ENCODE measurements around the gene SRSF3.

Gene SRSF3

GRCh38 chr6:36627141-36627540 lies 33.0 kb downstream of the SRSF3 start:
- TF ChIP-seq FOXK2 (IDR thresholded peaks at IDR 0.05) (no peak), ZNF384 (IDR thresholded peaks at IDR 0.05) (no peak), CTBP1 (IDR thresholded peaks at IDR 0.05; ENCODE audit: borderline replicate concordance) (no peak), LEF1 (IDR thresholded peaks at IDR 0.05; ENCODE audit: borderline replicate concordance) (no peak), FOXM1 (IDR thresholded peaks at IDR 0.05; ENCODE audit: borderline replicate concordance) (no peak), L3MBTL2 (conservative IDR thresholded peaks at IDR 0.05) (no peak), SP1 (IDR thresholded peaks at IDR 0.05) (no peak), BHLHE40 (IDR thresholded peaks at IDR 0.05; ENCODE audit: borderline replicate concordance) (no peak), TARDBP (IDR thresholded peaks at IDR 0.05) (no peak), ELF4 (IDR thresholded peaks at IDR 0.05) (no peak), NFRKB (IDR thresholded peaks at IDR 0.05) (no peak)
- no peak for DNase-seq (ENCODE audit: extremely low spot score)
- ChIA-PET CTCF (no interaction called here), POLR2A (no interaction called here)

DNA sequence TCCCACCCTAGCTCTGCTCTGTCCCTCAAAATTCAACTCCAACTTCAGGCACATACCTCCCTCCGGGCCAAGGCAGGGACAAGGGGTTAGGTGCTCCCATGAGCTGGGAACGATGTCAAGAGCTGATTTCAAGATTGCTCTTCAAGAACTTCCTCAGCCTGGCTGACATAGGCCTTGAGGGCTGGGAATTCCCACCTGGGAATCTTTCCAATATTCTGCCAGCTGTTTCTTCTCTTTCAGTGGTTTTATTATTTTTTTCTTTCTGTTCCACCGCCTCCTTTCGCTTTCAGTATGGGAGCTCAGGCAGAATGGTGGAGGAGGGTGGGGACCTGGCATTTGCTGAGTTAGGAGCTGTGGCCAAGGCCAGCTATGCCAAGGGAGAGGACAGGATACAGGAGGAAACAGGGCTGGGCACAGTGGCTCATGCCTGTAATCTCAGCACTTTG lies 33.7 kb downstream of the SRSF3 start:
- ChIA-PET CTCF (no interaction called here), POLR2A (no interaction called here)
- no peak for DNase-seq (ENCODE audit: extremely low spot score)
- TF ChIP-seq NFRKB (IDR thresholded peaks at IDR 0.05) (no peak), PKNOX1 (IDR thresholded peaks at IDR 0.05) (no peak), SP1 (IDR thresholded peaks at IDR 0.05) (no peak), FOXA1 (IDR thresholded peaks at IDR 0.05) (no peak), BHLHE40 (IDR thresholded peaks at IDR 0.05; ENCODE audit: borderline replicate concordance) (no peak), FOXK2 (IDR thresholded peaks at IDR 0.05) (no peak), L3MBTL2 (conservative IDR thresholded peaks at IDR 0.05) (no peak), LEF1 (IDR thresholded peaks at IDR 0.05; ENCODE audit: borderline replicate concordance) (no peak), ELF4 (IDR thresholded peaks at IDR 0.05) (no peak), FOXM1 (IDR thresholded peaks at IDR 0.05; ENCODE audit: borderline replicate concordance) (no peak), SUZ12 (IDR thresholded peaks at IDR 0.05) (no peak), ZNF384 (IDR thresholded peaks at IDR 0.05) (no peak), ARNT (IDR thresholded peaks at IDR 0.05) (no peak), TARDBP (IDR thresholded peaks at IDR 0.05) (no peak), HDGF (IDR thresholded peaks at IDR 0.05; ENCODE audit: borderline replicate concordance) (no peak), CTBP1 (IDR thresholded peaks at IDR 0.05; ENCODE audit: borderline replicate concordance) (no peak)

DNA sequence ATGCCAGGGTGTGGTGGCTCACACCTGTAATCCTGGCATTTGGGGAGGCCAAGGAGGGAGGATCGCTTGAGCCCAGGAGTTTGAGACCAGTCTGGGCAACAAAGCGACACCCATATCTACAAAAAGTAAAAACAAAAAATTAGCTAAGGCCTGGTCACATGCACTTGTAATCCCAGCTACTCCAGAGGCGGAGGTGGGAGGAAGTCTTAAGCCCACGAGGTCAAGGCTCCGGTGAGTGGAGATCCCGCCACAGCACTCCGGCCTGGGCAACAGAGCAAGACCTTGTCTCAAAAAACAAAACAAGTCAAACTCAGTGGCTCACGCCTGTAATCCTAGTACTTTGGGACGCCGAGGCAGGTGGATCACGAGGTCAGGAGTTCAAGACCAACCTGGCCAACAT lies 35.6 kb downstream of the SRSF3 start:
- CTCF ChIA-PET: interaction anchor here (0.5 kb wide), 1 partner anchor 57 kb away, joined by 3 read pairs; no protein-coding TSS in a partner anchor
- POLR2A ChIA-PET: interaction anchor here (0.5 kb wide), 1 partner anchor 61 kb away, joined by 3 read pairs; no protein-coding TSS in a partner anchor
- no peak for TF ChIP-seq BHLHE40 (IDR thresholded peaks at IDR 0.05; ENCODE audit: borderline replicate concordance)
- no peak for TF ChIP-seq FOXA1 (IDR thresholded peaks at IDR 0.05)
- no peak for TF ChIP-seq FOXK2 (IDR thresholded peaks at IDR 0.05)
- TF ChIP-seq ELF4 (IDR thresholded peaks at IDR 0.05): no peak
- TF ChIP-seq HDGF (IDR thresholded peaks at IDR 0.05; ENCODE audit: borderline replicate concordance): no peak
- no peak for DNase-seq (ENCODE audit: extremely low spot score)

DNA sequence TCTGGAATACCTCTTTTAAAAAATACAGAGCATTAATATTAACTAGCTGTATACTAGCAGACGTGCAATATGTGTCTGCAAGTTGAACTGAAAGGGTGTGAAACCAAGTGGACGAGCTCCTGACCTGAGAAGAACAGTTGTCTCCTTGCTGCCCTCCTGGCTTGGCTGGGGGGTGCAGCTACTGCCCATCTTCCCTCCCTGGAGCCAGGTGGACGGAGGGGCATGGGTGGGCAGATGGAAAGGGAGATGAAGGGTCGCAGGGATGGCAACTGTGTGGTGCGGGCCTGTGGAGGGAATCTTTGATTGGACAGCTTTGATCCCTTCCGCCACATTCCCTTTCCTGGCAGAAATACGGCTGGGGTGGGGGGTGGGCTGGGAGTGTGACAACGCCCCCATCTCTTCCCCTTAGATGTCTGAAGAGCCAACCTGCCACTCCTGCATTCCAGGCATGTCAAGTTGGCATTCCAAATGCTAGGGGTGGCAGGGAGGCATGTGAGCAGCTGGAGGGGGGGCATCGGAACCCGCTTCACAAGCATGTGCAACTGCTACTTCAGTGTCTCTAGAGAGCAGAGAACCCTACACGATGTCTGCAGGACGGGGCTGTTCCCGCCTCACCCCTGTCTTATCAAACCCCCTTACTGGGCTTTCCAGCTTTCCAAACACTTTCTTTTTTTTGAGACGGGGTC lies 37.3 kb downstream of the SRSF3 start:
- CTCF ChIA-PET: no interaction called here
- no peak for DNase-seq (ENCODE audit: extremely low spot score)
- POLR2A ChIA-PET: interaction anchor here (1.7 kb wide), 1 partner anchor 47 kb away, joined by 5 read pairs; the partner anchor contains the start of gene CDKN1A
- TF ChIP-seq SP1 (IDR thresholded peaks at IDR 0.05) (no peak), ZNF384 (IDR thresholded peaks at IDR 0.05) (no peak), PKNOX1 (IDR thresholded peaks at IDR 0.05) (no peak), CTBP1 (IDR thresholded peaks at IDR 0.05; ENCODE audit: borderline replicate concordance) (no peak), ELF4 (IDR thresholded peaks at IDR 0.05) (no peak), LEF1 (IDR thresholded peaks at IDR 0.05; ENCODE audit: borderline replicate concordance) (no peak), SUZ12 (IDR thresholded peaks at IDR 0.05) (no peak)

GRCh38 chr6:36633370-36633769 lies 39.2 kb downstream of the SRSF3 start:
- no peak for DNase-seq (ENCODE audit: extremely low spot score)
- CTCF ChIA-PET: interaction anchor here (0.7 kb wide), 1 partner anchor 140 kb away, joined by 5 read pairs; no protein-coding TSS in a partner anchor
- POLR2A ChIA-PET: no interaction called here
- TF ChIP-seq BHLHE40 (IDR thresholded peaks at IDR 0.05; ENCODE audit: borderline replicate concordance): no peak
- TF ChIP-seq PKNOX1 (IDR thresholded peaks at IDR 0.05): no peak
- no peak for TF ChIP-seq HDGF (IDR thresholded peaks at IDR 0.05; ENCODE audit: borderline replicate concordance)
- TF ChIP-seq SP1 (IDR thresholded peaks at IDR 0.05): no peak
- TF ChIP-seq ELF4 (IDR thresholded peaks at IDR 0.05): no peak
- no peak for TF ChIP-seq ARNT (IDR thresholded peaks at IDR 0.05)
- no peak for TF ChIP-seq ZNF384 (IDR thresholded peaks at IDR 0.05)
- no peak for TF ChIP-seq FOXM1 (IDR thresholded peaks at IDR 0.05; ENCODE audit: borderline replicate concordance)
- TF ChIP-seq SUZ12 (IDR thresholded peaks at IDR 0.05): no peak
- TF ChIP-seq TARDBP (IDR thresholded peaks at IDR 0.05): no peak
- TF ChIP-seq L3MBTL2 (conservative IDR thresholded peaks at IDR 0.05): no peak
- no peak for TF ChIP-seq LEF1 (IDR thresholded peaks at IDR 0.05; ENCODE audit: borderline replicate concordance)
- no peak for TF ChIP-seq FOXA1 (IDR thresholded peaks at IDR 0.05)
- no peak for TF ChIP-seq FOXK2 (IDR thresholded peaks at IDR 0.05)

DNA sequence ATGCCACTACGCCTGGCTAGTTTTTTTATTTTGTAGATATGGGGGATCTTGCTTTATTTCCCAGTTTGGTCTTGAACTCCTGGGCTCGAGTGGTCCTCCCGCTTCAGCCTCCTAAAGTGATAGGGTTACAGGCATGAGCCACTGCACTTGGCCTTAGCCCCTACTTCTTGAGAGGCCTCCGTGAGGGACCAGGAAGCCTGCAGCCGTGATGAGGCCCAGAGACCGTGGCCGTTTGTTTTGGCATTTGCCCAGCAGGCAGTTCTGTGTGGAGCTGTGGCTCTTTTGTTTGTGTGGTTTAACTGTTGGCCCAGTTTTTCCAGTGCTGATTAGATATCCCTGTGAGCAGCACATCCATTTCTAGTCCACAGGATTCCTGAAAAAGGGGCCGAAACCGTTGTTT lies 39.8 kb downstream of the SRSF3 start:
- TF ChIP-seq CTBP1 (IDR thresholded peaks at IDR 0.05; ENCODE audit: borderline replicate concordance) (no peak), L3MBTL2 (conservative IDR thresholded peaks at IDR 0.05) (no peak), BHLHE40 (IDR thresholded peaks at IDR 0.05; ENCODE audit: borderline replicate concordance) (no peak), PKNOX1 (IDR thresholded peaks at IDR 0.05) (no peak), FOXM1 (IDR thresholded peaks at IDR 0.05; ENCODE audit: borderline replicate concordance) (no peak), SUZ12 (IDR thresholded peaks at IDR 0.05) (no peak), ARNT (IDR thresholded peaks at IDR 0.05) (no peak)
- DNase-seq (ENCODE audit: extremely low spot score): no peak
- ChIA-PET CTCF (no interaction called here), POLR2A (no interaction called here)
